Fibroblast of villous mesenchyme (primary cell): ENCODE measurements around the gene KIF1B. TPM values are rescaled to one million over a fixed set of nuclear protein-coding genes. Genes with fewer than 3 reads are reported as not detected.

Source experiments
- DNase-seq: peaks from one replicate; pipeline ENCODE4 v3.0.0-alpha.2; 2010; ENCODE audit warnings: low read depth
- H3K4me3 ChIP-seq: 2 replicates; pipeline ENCODE4 v1.5.1; 2011; ENCODE audit warnings: low read depth, mild to moderate bottlenecking, low read length
- total RNA-seq: library from RNA; depleted of rRNA; stranded (reverse); fragments of >200 nt; gene quantifications from 2 replicates; pipeline ENCODE4 v1.2.3, GENCODE V29; 2012
- TF ChIP-seq, protein P1 (sequence below): IDR thresholded peaks from 2 replicates; pipeline ENCODE4 v1.5.1; 2012; ENCODE audit warnings: low read depth, mild to moderate bottlenecking, low read length; ENCODE audit not compliant: insufficient read depth

The KIF1B gene
- total RNA-seq, 1 donor = 36.3 TPM

- no peak overlapping the region for H3K4me3 ChIP-seq
- TF ChIP-seq, protein P1, sequence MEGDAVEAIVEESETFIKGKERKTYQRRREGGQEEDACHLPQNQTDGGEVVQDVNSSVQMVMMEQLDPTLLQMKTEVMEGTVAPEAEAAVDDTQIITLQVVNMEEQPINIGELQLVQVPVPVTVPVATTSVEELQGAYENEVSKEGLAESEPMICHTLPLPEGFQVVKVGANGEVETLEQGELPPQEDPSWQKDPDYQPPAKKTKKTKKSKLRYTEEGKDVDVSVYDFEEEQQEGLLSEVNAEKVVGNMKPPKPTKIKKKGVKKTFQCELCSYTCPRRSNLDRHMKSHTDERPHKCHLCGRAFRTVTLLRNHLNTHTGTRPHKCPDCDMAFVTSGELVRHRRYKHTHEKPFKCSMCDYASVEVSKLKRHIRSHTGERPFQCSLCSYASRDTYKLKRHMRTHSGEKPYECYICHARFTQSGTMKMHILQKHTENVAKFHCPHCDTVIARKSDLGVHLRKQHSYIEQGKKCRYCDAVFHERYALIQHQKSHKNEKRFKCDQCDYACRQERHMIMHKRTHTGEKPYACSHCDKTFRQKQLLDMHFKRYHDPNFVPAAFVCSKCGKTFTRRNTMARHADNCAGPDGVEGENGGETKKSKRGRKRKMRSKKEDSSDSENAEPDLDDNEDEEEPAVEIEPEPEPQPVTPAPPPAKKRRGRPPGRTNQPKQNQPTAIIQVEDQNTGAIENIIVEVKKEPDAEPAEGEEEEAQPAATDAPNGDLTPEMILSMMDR = no peak
- DNase-seq = no peak
Measured at GRCh38 chr1:10291705-10292104, 81.3 kb downstream of the KIF1B start.

DNA sequence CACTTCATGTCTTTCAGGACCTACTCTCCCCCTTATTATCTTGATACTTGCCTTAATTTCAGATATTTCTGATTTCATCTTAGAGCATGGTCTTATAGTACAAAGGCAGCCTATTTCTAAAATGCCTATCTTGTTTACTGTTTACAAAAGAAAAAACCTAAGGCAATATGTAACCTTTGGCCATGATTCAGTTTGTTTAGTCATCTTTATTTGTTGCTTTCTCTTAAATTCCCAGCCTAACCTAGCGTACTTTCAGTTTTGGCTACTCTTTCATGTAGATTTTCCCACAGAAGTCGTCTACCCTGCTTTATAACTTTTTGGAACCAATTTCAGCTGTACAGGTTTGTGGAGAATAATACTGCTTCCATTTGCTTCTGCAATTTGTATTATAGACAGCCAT lies 81.8 kb downstream of the KIF1B start:
- TF ChIP-seq, protein P1 = no peak
- DNase-seq = peak; percentile 78
- no peak overlapping the region for H3K4me3 ChIP-seq

GRCh38 chr1:10295481-10296085 lies 85.2 kb downstream of the KIF1B start:
- H3K4me3 ChIP-seq = no peak overlapping the region
- TF ChIP-seq, protein P1 = no peak
- DNase-seq = no peak

GRCh38 chr1:10299151-10299550 lies 88.8 kb downstream of the KIF1B start:
- no peak overlapping the region for H3K4me3 ChIP-seq
- TF ChIP-seq, protein P1 = no peak
- DNase-seq = peak; percentile 51

GRCh38 chr1:10302416-10302815 lies 92.0 kb downstream of the KIF1B start:
- DNase-seq = no peak
- TF ChIP-seq, protein P1 = no peak
- H3K4me3 ChIP-seq = no peak overlapping the region

DNA sequence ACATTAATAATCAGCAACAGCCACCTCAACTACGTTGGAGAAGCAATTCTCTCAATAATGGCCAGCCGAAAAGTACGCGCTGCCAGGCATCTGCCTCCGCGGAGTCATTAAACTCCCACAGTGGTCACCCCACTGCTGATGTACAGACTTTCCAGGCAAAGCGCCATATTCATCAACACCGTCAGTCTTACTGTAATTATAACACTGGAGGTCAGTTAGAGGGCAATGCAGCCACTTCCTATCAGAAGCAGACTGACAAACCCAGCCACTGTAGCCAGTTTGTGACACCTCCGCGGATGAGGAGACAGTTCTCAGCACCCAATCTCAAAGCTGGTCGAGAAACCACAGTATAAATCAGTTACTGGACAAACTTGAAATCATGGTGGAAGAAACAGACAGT lies 93.9 kb downstream of the KIF1B start:
- H3K4me3 ChIP-seq = no peak overlapping the region
- no peak for DNase-seq
- TF ChIP-seq, protein P1 = no peak

- TF ChIP-seq, protein P1 = no peak
- H3K4me3 ChIP-seq = no peak overlapping the region
Measured at GRCh38 chr1:10306435-10306834, 96.1 kb downstream of the KIF1B start.

More at GRCh38 chr1:10306435-10306834, 96.1 kb downstream of the KIF1B start:
- DNase-seq = no peak
